NT2/D1 (cell line): ENCODE data around the gene CMPK2.

Source experiments
- SUZ12 ChIP-seq: IDR thresholded peaks from 2 replicates; pipeline ENCODE4 v1.6.1; 2011; ENCODE audit not compliant: insufficient read length, insufficient read depth; ENCODE audit errors: extremely low read depth
- YY1 ChIP-seq: IDR thresholded peaks from 2 replicates; pipeline ENCODE4 v1.6.1; 2011; ENCODE audit not compliant: insufficient read length, insufficient read depth
- ZNF274 ChIP-seq: IDR thresholded peaks from 2 replicates; pipeline ENCODE4 v1.6.1; 2011; ENCODE audit warnings: mild to moderate bottlenecking, low read depth, low read length

DNA sequence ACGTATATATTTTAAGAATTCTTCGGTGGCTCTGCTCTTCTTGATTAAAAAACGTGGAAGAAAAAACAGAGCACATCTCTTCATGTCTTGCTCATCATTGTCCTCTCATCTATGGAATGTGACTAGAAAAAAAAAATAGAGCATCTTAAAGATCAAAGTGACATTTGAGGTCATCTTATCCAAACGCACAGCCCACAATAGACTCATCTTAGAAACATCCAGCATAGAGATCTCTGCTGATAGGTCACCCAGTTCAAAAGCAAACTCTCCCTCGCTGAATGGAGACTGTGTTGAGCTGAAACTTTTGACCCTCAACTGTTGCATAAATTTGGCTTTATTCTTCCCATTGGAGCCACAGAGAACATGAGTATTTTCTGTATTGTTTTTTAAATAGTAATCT is 65.2 kb downstream of the CMPK2 start:
- no peak for TF ChIP-seq YY1
- no peak for TF ChIP-seq ZNF274
- TF ChIP-seq SUZ12 = no peak
